HepG2 (cell line): Measurements from ENCODE around the gene ITGB5. TPM values are rescaled to one million over a fixed set of nuclear protein-coding genes. Genes with fewer than 3 reads are reported as not detected.

ENCODE experiments used
- AKAP8 ChIP-seq: sonication (generic); formaldehyde crosslinking; IDR thresholded peaks from 2 replicates; pipeline ENCODE4 v1.5.1; 2020; ENCODE audit warnings: mild to moderate bottlenecking, missing genetic modification reagents
- ARNTL ChIP-seq: sonication (generic); formaldehyde crosslinking; IDR thresholded peaks from 2 replicates; pipeline ENCODE4 v1.4.0; 2020; ENCODE audit warnings: mild to moderate bottlenecking, missing genetic modification reagents
- CREBL2 ChIP-seq: sonication (generic); formaldehyde crosslinking; IDR thresholded peaks from 2 replicates; pipeline ENCODE4 v1.8.1; 2023; ENCODE audit warnings: missing genetic modification reagents, mild to moderate bottlenecking, borderline replicate concordance
- KLF15 ChIP-seq: sonication (generic); formaldehyde crosslinking; IDR thresholded peaks from 2 replicates; pipeline ENCODE4 v1.8.1; 2023; ENCODE audit warnings: borderline replicate concordance, mild to moderate bottlenecking, inconsistent platforms, missing genetic modification reagents, mixed read lengths
- LCORL ChIP-seq, 2 experiments: fragments of 450-650 bp in 1 of 2; sonication (generic) in 1 of 2; formaldehyde crosslinking in 1 of 2; IDR thresholded peaks; 2 replicates each; pipeline versions ENCODE4 v1.5.0 to v1.6.1; 2017 to 2020; ENCODE audit warnings: antibody characterized with exemption in 1 of 2, missing genetic modification reagents in 1 of 2
- PATZ1 ChIP-seq: sonication (generic); formaldehyde crosslinking; IDR thresholded peaks from 2 replicates; pipeline ENCODE4 v1.4.0; 2020; ENCODE audit warnings: missing genetic modification reagents
- PBX3 ChIP-seq: sonication (generic); formaldehyde crosslinking; IDR thresholded peaks from 2 replicates; pipeline ENCODE4 v1.8.1; 2023; ENCODE audit warnings: missing genetic modification reagents, inconsistent platforms, borderline replicate concordance
- PCBP2 ChIP-seq: fragments of 200-400 bp; formaldehyde crosslinking; optimal IDR thresholded peaks from 2 replicates; pipeline ENCODE3; 2018; ENCODE audit warnings: low read length, low read depth; ENCODE audit not compliant: poor library complexity, severe bottlenecking
- PLRG1 ChIP-seq: fragments of 450-650 bp; conservative IDR thresholded peaks from 2 replicates; pipeline ENCODE4 v1.6.1; 2016
- RBFOX2 ChIP-seq: fragments of 200-400 bp; formaldehyde crosslinking; IDR thresholded peaks from 2 replicates; pipeline ENCODE4 v1.6.1; 2017; ENCODE audit warnings: low read depth, mild to moderate bottlenecking, low read length
- RBM22 ChIP-seq: fragments of 200-400 bp; formaldehyde crosslinking; optimal IDR thresholded peaks from 2 replicates; pipeline ENCODE3; 2017; ENCODE audit warnings: mild to moderate bottlenecking, low read length, moderate library complexity
- SALL2 ChIP-seq: sonication (generic); formaldehyde crosslinking; IDR thresholded peaks from 2 replicates; pipeline ENCODE4 v1.8.1; 2023; ENCODE audit warnings: mild to moderate bottlenecking, missing genetic modification reagents, inconsistent platforms
- SOX6 ChIP-seq, 2 experiments: fragments of 450-650 bp in 1 of 2; sonication (generic) in 1 of 2; formaldehyde crosslinking in 1 of 2; IDR thresholded peaks; 2 replicates each; pipeline versions ENCODE4 v1.4.0 to v1.6.1; 2017 to 2020; ENCODE audit warnings: antibody characterized with exemption in 1 of 2, mild to moderate bottlenecking in 1 of 2, missing genetic modification reagents in 1 of 2
- SRY ChIP-seq: sonication (generic); formaldehyde crosslinking; IDR thresholded peaks from 2 replicates; pipeline ENCODE4 v1.8.0; 2022; ENCODE audit warnings: mild to moderate bottlenecking, missing genetic modification reagents
- TOE1 ChIP-seq: sonication (generic); formaldehyde crosslinking; IDR thresholded peaks from 2 replicates; pipeline ENCODE4 v1.4.0; 2020; ENCODE audit warnings: mild to moderate bottlenecking, missing genetic modification reagents
- TSC22D2 ChIP-seq: sonication (generic); formaldehyde crosslinking; IDR thresholded peaks from 2 replicates; pipeline ENCODE4 v1.5.1; 2020; ENCODE audit warnings: missing genetic modification reagents, mild to moderate bottlenecking, borderline replicate concordance
- ZFP36L1 ChIP-seq: sonication (generic); formaldehyde crosslinking; IDR thresholded peaks from 2 replicates; pipeline ENCODE4 v1.8.0; 2022; ENCODE audit warnings: mild to moderate bottlenecking, missing genetic modification reagents, moderate library complexity
- ZNF143 ChIP-seq: sonication (generic); formaldehyde crosslinking; IDR thresholded peaks from 2 replicates; pipeline ENCODE4 v1.4.0; 2020; ENCODE audit warnings: missing genetic modification reagents
- ZNF709 ChIP-seq: sonication (generic); formaldehyde crosslinking; IDR thresholded peaks from 2 replicates; pipeline ENCODE4 v1.5.0; 2020; ENCODE audit warnings: mild to moderate bottlenecking, missing genetic modification reagents
- ZNF710 ChIP-seq: sonication (generic); formaldehyde crosslinking; IDR thresholded peaks from 2 replicates; pipeline ENCODE4 v1.5.0; 2020; ENCODE audit warnings: mild to moderate bottlenecking, missing genetic modification reagents, borderline replicate concordance
- ZNF724P ChIP-seq: sonication (generic); formaldehyde crosslinking; IDR thresholded peaks from 2 replicates; pipeline ENCODE4 v1.8.0; 2022; ENCODE audit warnings: missing genetic modification reagents, borderline replicate concordance
- ZNF775 ChIP-seq: sonication (generic); formaldehyde crosslinking; IDR thresholded peaks from 2 replicates; pipeline ENCODE4 v1.4.0; 2020; ENCODE audit warnings: missing genetic modification reagents, mild to moderate bottlenecking, moderate library complexity, borderline replicate concordance
- polyA plus RNA-seq, 8 experiments: library from polyadenylated mRNA; depleted of rRNA in 3 of 8; stranded (reverse) in 7 of 8; unstranded in 1 of 8; fragments of >200 nt; fragmentation: Illumina TruSeq in 4 of 8; extraction: Trizol in 4 of 8; gene quantifications; 2 replicates each; pipeline versions ENCODE4 v1.2.1 to v1.2.3, GENCODE V29; 2011 to 2016; ENCODE audit warnings: low read depth in 4 of 8, missing spikeins in 1 of 8, mixed read lengths in 1 of 8; ENCODE audit not compliant: insufficient read depth in 1 of 8
- total RNA-seq, 5 experiments: library from RNA; depleted of rRNA; stranded (reverse); fragments of >200 nt; fragmentation: Illumina TruSeq; extraction: Trizol; gene quantifications; 2 replicates each; pipeline ENCODE4 v1.2.3, GENCODE V29; 2016; ENCODE audit warnings: low read depth in 1 of 5

The ITGB5 gene
- total and polyA plus RNA-seq, 2 of the 13 experiments (the other 11 are each of a cell fraction or from before 2014, with no cell fraction given), result 74.1 to 343 TPM

- TF ChIP-seq ZNF710 (no peak), RBFOX2 (peak; percentile 96), TOE1 (CRISPR knock-in tag) (no peak), SOX6 (IDR thresholded peaks at IDR 0.05) (no peak), SOX6 (CRISPR knock-in tag; IDR thresholded peaks at IDR 0.05) (peak; percentile 39; the same call in 1 of the 2 replicates), LCORL (IDR thresholded peaks at IDR 0.05) (no peak), LCORL (CRISPR knock-in tag; IDR thresholded peaks at IDR 0.05) (no peak; the same call in 1 of the 2 replicates), PATZ1 (CRISPR knock-in tag) (peak; percentile 38), KLF15 (no peak), ZNF724P (CRISPR knock-in tag) (no peak; the same call in 1 of the 2 replicates), ZNF143 (CRISPR knock-in tag) (peak; percentile 93), AKAP8 (CRISPR knock-in tag) (no peak), PLRG1 (no peak), ZNF709 (peak; percentile 58; the same call in 1 of the 2 replicates), CREBL2 (CRISPR knock-in tag) (no peak), PBX3 (CRISPR knock-in tag) (no peak), PCBP2 (no peak), RBM22 (no peak), SALL2 (CRISPR knock-in tag) (no peak), SRY (no peak; the same call in 1 of the 2 replicates), ARNTL (CRISPR knock-in tag) (peak; percentile 63; the same call in 1 of the 2 replicates), ZNF775 (CRISPR knock-in tag) (no peak), ZFP36L1 (CRISPR knock-in tag) (no peak), TSC22D2 (CRISPR knock-in tag) (0 out of 2 replicates have a peak, but pooled peaks have one; percentile 62)
Measured at GRCh38 chr3:124730129-124730940, 156.8 kb downstream of the ITGB5 start, which contains the start of gene UMPS (continued).
